PC-9 (cell line): ENCODE results near the gene PCNX3. TPM values are rescaled to one million over a fixed set of nuclear protein-coding genes. Genes with fewer than 3 reads are reported as not detected.
A peak's percentile ranks its signal among the peaks of the same experiment; 100 is the strongest.

Source experiments
- BruUV-seq: library from RNA; stranded (reverse); fragments of 400-500 nt; replicated peaks from 2 replicates; lab custom pipeline; 2021; lab: Mats Ljungman, UMichigan
- CTCF ChIA-PET: fragments of 300-600 bp; sonication (Branson Sonifier 250); formaldehyde crosslinking; loops from one replicate; lab custom pipeline; 2022; ENCODE audit warnings: antibody characterized with exemption; lab: Charles Lee
- POLR2A ChIA-PET: fragments of 300-600 bp; sonication (Branson Sonifier 250); formaldehyde crosslinking; loops from one replicate; lab custom pipeline; 2022; ENCODE audit warnings: antibody characterized with exemption; ENCODE audit not compliant: unreplicated experiment; lab: Charles Lee
- DNase-seq, 2 experiments: peaks; one replicate each; pipeline versions ENCODE4 v3.0.0 to v3.0.0-alpha.2; 2015 to 2022; ENCODE audit warnings: mixed read lengths in 1 of 2
- H2AFZ ChIP-seq: fragments of 200-600 bp; sonication (generic); 2 replicates; pipeline ENCODE4 v1.8.1; 2017; ENCODE audit warnings: antibody characterized with exemption
- H3F3A ChIP-seq: fragments of 200-600 bp; sonication (generic); 2 replicates; pipeline ENCODE4 v1.8.1; 2017; ENCODE audit warnings: antibody characterized with exemption, mild to moderate bottlenecking, low read depth; ENCODE audit not compliant: insufficient read depth
- H3K27ac ChIP-seq: fragments of 200-600 bp; sonication (generic); 2 replicates; pipeline ENCODE4 v1.6.1; 2016; ENCODE audit warnings: mixed run types
- H3K27me3 ChIP-seq: fragments of 200-600 bp; sonication (generic); 2 replicates; pipeline ENCODE4 v1.6.1; 2016; ENCODE audit warnings: low read depth, mixed run types; ENCODE audit not compliant: insufficient read depth
- H3K36me3 ChIP-seq: fragments of 200-600 bp; sonication (generic); 2 replicates; pipeline ENCODE4 v1.6.1; 2016; ENCODE audit warnings: low read depth, mixed run types
- H3K4me1 ChIP-seq: fragments of 200-600 bp; sonication (generic); replicated peaks from 2 replicates; pipeline ENCODE4 v1.6.1; 2016; ENCODE audit warnings: mixed run types; ENCODE audit not compliant: insufficient read depth
- H3K4me2 ChIP-seq: fragments of 200-600 bp; sonication (generic); 2 replicates; pipeline ENCODE4 v1.6.1; 2017; ENCODE audit warnings: mixed run types
- H3K4me3 ChIP-seq: fragments of 200-600 bp; sonication (generic); 2 replicates; pipeline ENCODE4 v1.6.1; 2016; ENCODE audit warnings: mixed run types
- H3K79me2 ChIP-seq: fragments of 200-600 bp; sonication (generic); 2 replicates; pipeline ENCODE4 v1.6.1; 2017; ENCODE audit warnings: low read depth, mixed run types
- H3K9me2 ChIP-seq: fragments of 200-600 bp; sonication (generic); 2 replicates; pipeline ENCODE4 v1.8.1; 2017; ENCODE audit warnings: mild to moderate bottlenecking; ENCODE audit not compliant: insufficient read depth
- H3K9me3 ChIP-seq: fragments of 200-600 bp; sonication (generic); 2 replicates; pipeline ENCODE4 v1.8.1; 2016; ENCODE audit warnings: low read depth; ENCODE audit not compliant: insufficient read depth
- H4K20me1 ChIP-seq: fragments of 200-600 bp; sonication (generic); 2 replicates; pipeline ENCODE4 v1.8.1; 2017; ENCODE audit not compliant: insufficient read depth
- CTCF ChIP-seq: fragments of 200-600 bp; sonication (generic); conservative IDR thresholded peaks from 2 replicates; pipeline ENCODE4 v1.6.1; 2017; ENCODE audit warnings: mixed run types, antibody characterized with exemption, mild to moderate bottlenecking, moderate library complexity
- EZH2 ChIP-seq: fragments of 200-600 bp; sonication (generic); IDR thresholded peaks from 2 replicates; pipeline ENCODE4 v1.8.0; 2017; ENCODE audit warnings: antibody characterized with exemption, low read depth
- intact Hi-C: fragments of 100-400 bp; cut with micrococcal nuclease; formaldehyde crosslinking; loops from one replicate; pipeline ENCODE4 v1.10.0; 2022; ENCODE audit not compliant: unreplicated experiment
- total RNA-seq: library from RNA; stranded (reverse); gene quantifications from 2 replicates; pipeline ENCODE4 v1.2.3, GENCODE V29; 2021

Gene PCNX3
- total RNA-seq, 1 experiment from 2014 or later = 76.9 TPM

DNA sequence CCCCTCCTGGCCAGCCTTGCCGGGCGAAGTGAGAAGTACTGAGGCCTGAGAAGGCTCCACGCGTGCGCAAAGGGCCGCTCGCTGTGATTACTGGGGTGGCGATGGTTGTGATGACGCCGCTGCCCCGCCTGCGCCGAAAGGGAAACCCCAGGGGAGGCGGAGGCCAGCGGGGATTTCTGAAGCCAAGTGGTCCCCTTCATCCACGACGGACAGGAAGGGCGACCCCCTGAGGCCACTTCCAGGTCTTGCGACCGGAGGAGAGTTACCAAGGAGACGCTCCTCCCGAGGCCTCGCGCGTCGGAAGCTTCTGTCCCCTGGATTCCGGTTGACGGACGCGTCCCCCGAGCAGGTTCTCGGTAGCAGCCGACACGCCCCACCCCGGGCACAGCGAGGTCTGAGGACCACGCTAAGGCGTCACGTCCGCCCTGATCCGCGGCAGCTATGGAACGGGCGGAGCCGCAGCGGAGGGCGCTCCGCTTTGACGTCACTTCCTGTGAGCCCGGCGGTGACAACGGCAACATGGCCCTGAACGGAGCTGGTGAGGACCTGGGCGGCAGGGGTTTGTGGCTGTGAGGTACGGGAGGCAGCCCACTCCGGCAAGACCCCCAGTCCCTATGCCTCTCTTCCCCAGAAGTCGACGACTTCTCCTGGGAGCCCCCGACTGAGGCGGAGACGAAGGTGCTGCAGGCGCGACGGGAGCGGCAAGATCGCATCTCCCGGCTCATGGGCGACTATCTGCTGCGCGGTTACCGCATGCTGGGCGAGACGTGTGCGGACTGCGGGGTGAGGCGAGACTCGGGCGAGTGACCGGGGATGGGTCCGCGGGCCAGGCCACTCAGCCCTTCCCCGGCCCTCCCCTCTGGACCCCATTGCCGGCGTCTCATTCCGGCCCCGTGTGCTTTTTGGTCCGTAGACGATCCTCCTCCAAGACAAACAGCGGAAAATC is 45.3 kb upstream of the PCNX3 start, which contains the start of gene ZNRD2:
Gene ZNRD2, plus strand, starts transcription at position 505 of the 946 bp plus-strand sequence. Its CDS starts 15 bp downstream, at position 520.
- intact Hi-C loops = loop anchor here (1.0 to 5.0 kb wide), 12 partner anchors 10 to 482 kb away; partner anchors contain the start of genes CST6, KAT5, NEAT1 and PCNX3
- TF ChIP-seq CTCF (peak; percentile 57), EZH2 (no peak)

GRCh38 chr11:65571420-65571819 is 44.2 kb upstream of the PCNX3 start:
- Histone ChIP-seq H3K4me3 (peak overlapping the region; percentile 73; the same call in 1 of the 2 replicates), H3K4me2 (peak overlapping the region; percentile 96), H3F3A (peaks cover 70% of the 10 kb centered on the region), H3K27ac (no peak overlapping the region), H2AFZ (no peak overlapping the region), H4K20me1 (no peaks in the 10 kb centered on the region), H3K9me2 (no peaks in the 10 kb centered on the region), H3K4me1 (peaks cover 51% of the 10 kb centered on the region), H3K79me2 (peaks cover 58% of the 10 kb centered on the region), H3K9me3 (no peaks in the 10 kb centered on the region), H3K36me3 (peaks cover 5% of the 10 kb centered on the region; the same call in 1 of the 2 replicates), H3K27me3 (no peaks in the 10 kb centered on the region)
- POLR2A ChIA-PET = interaction anchor here (0.5 to 0.7 kb wide), 5 partner anchors 19 to 363 kb away, joined by 3 to 7 read pairs (median 4); no protein-coding TSS in a partner anchor
- intact Hi-C loops = loop anchor here (2.0 to 5.0 kb wide), 7 partner anchors 44 to 481 kb away; partner anchors contain the start of genes CST6, KAT5, NEAT1 and SCYL1
- no TSS peak for BruUV-seq
- no peak for TF ChIP-seq EZH2
- TF ChIP-seq CTCF = no peak
- DNase-seq = no peak
- CTCF ChIA-PET = interaction anchor here (2.0 to 3.4 kb wide), 2 partner anchors 12 to 30 kb away, joined by 8 to 25 read pairs; no protein-coding TSS in a partner anchor

More for the DNA sequence above, 45.3 kb upstream of the PCNX3 start, which contains the start of gene ZNRD2:
- peak within 1 kb of the TSS; percentile 95 for H2AFZ ChIP-seq
- peaks cover 60% of the 10 kb centered on the region for H3K79me2 ChIP-seq
- peak within 1 kb of the TSS; percentile 68 for H3K27ac ChIP-seq
- ChIA-PET CTCF (interaction anchor here (0.7 to 3.4 kb wide), 4 partner anchors 11 to 29 kb away, joined by 3 to 25 read pairs (median 6); no protein-coding TSS in a partner anchor), POLR2A (interaction anchor here (0.5 to 1.2 kb wide), 13 partner anchors 11 to 1161 kb away, joined by 3 to 13 read pairs (median 4); partner anchors contain the start of genes EFEMP2, LTBP3 and SIPA1)
- peak within 1 kb of the TSS; percentile 73 for H3K4me3 ChIP-seq
- no peaks in the 10 kb centered on the region for H3K9me2 ChIP-seq
- peaks cover 73% of the 10 kb centered on the region for H3F3A ChIP-seq
- H3K9me3 ChIP-seq = no peaks in the 10 kb centered on the region
- H3K4me1 ChIP-seq = peaks cover 54% of the 10 kb centered on the region
- DNase-seq = peak; percentile 98 to 99
- TSS peak; percentile 31 for BruUV-seq
- H4K20me1 ChIP-seq = no peaks in the 10 kb centered on the region
- peaks cover 5% of the 10 kb centered on the region; the same call in 1 of the 2 replicates for H3K36me3 ChIP-seq
- peak within 1 kb of the TSS; percentile 96 for H3K4me2 ChIP-seq
- no peaks in the 10 kb centered on the region for H3K27me3 ChIP-seq

DNA sequence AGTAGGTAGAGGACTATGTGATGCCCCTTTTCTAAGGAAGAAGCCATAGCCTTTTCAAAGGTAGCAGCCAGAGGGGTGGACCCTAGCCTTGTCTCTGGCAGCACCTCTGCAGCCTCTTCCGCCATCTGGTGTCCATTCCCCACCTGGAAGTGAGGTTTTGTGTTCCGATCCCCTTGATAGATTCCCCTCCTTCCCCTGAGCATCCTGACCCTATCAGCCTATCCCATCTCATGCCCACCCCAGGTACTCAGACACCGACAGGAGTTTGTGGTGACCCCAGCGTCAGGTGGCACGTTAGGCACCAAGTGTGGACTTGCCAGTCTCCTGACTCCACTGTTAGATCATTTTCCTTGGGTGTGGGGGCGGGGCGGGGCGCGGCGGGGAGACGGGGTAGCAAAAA is 43.6 kb upstream of the PCNX3 start:
- H3K79me2 ChIP-seq = peaks cover 58% of the 10 kb centered on the region
- no peaks in the 10 kb centered on the region for H3K27me3 ChIP-seq
- CTCF ChIA-PET = interaction anchor here (0.6 to 3.4 kb wide), 10 partner anchors 11 to 413 kb away, joined by 3 to 30 read pairs (median 10); partner anchors contain the start of gene PCNX3
- H2AFZ ChIP-seq = no peak overlapping the region
- peak overlapping the region; percentile 73 for H3K4me3 ChIP-seq
- intact Hi-C loops = loop anchor here (2.0 to 5.0 kb wide), 7 partner anchors 45 to 480 kb away; partner anchors contain the start of genes CST6, KAT5, NEAT1 and SCYL1
- no peaks in the 10 kb centered on the region for H3K9me3 ChIP-seq
- peak; percentile 70 for TF ChIP-seq CTCF
- TF ChIP-seq EZH2 = no peak
- no peak overlapping the region for H3K27ac ChIP-seq
- H3K4me1 ChIP-seq = peaks cover 55% of the 10 kb centered on the region
- peak overlapping the region; percentile 96 for H3K4me2 ChIP-seq
- DNase-seq = peak; percentile 56 to 75
- BruUV-seq = no TSS peak
- H3F3A ChIP-seq = peaks cover 70% of the 10 kb centered on the region
- no peaks in the 10 kb centered on the region for H4K20me1 ChIP-seq
- H3K36me3 ChIP-seq = peaks cover 5% of the 10 kb centered on the region; the same call in 1 of the 2 replicates
- POLR2A ChIA-PET = interaction anchor here (0.5 to 1.5 kb wide), 9 partner anchors 19 to 364 kb away, joined by 3 to 47 read pairs (median 4); no protein-coding TSS in a partner anchor
- H3K9me2 ChIP-seq = no peaks in the 10 kb centered on the region
